Heart left ventricle (tissue), 16 donors: ENCODE data around the gene SLK. TPM values are rescaled to one million over a fixed set of nuclear protein-coding genes. Genes with fewer than 3 reads are reported as not detected.

ENCODE experiments used
- ATAC-seq, 4 donors: fragments of 200-7000 bp; cut with Tn5 transposase; one replicate each; pipeline ENCODE4 v1.9.1; 2020 to 2022; ENCODE audit warnings: moderate library complexity in 4 of 4, mild to moderate bottlenecking in 3 of 4, moderate number of reproducible peaks in 1 of 4
- DNase-seq, 5 donors: peaks; one replicate each; pipeline ENCODE4 v3.0.0-alpha.2; 2020
- H3K27ac ChIP-seq, 12 donors: fragments of 200-600 bp; sonication (generic) in 4 of 12; one replicate each; pipeline versions ENCODE4 v1.5.0 to v1.8.0; 2016 to 2022; ENCODE audit warnings: mild to moderate bottlenecking in 2 of 12
- H3K27me3 ChIP-seq, 9 donors: fragments of 200-600 bp; sonication (generic) in 2 of 9; one replicate each; pipeline versions ENCODE4 v1.5.1 to v1.8.0; 2016 to 2022; ENCODE audit warnings: mild to moderate bottlenecking in 3 of 9
- H3K36me3 ChIP-seq, 9 donors: fragments of 200-600 bp; sonication (generic) in 2 of 9; one replicate each; pipeline versions ENCODE4 v1.5.0 to v1.8.0; 2018 to 2022; ENCODE audit warnings: mild to moderate bottlenecking in 2 of 9
- H3K4me1 ChIP-seq, 12 donors: fragments of 200-600 bp; sonication (generic) in 4 of 12; one replicate each; pipeline versions ENCODE4 v1.5.0 to v1.8.0; 2016 to 2022; ENCODE audit warnings: mild to moderate bottlenecking in 3 of 12
- H3K4me3 ChIP-seq, 12 donors: fragments of 200-600 bp; sonication (generic) in 4 of 12; one replicate each; pipeline versions ENCODE4 v1.5.0 to v1.8.0; 2017 to 2022; ENCODE audit warnings: mild to moderate bottlenecking in 9 of 12, moderate library complexity in 4 of 12
- H3K9me3 ChIP-seq, 12 donors: fragments of 200-600 bp; sonication (generic) in 4 of 12; one replicate each; pipeline versions ENCODE4 v1.5.0 to v1.8.0; 2016 to 2022; ENCODE audit warnings: mild to moderate bottlenecking in 1 of 12
- CTCF ChIP-seq, 12 donors: fragments of 200-600 bp; sonication (generic) in 4 of 12; IDR thresholded peaks; one replicate each; pipeline versions ENCODE4 v1.5.0 to v1.8.0; 2018 to 2022; ENCODE audit warnings: antibody characterized with exemption in 12 of 12, mild to moderate bottlenecking in 5 of 12
- POLR2A ChIP-seq, 2 donors: fragments of 450-650 bp; IDR thresholded peaks; one replicate each; pipeline ENCODE4 v1.6.1; 2017; ENCODE audit warnings: antibody characterized with exemption in 2 of 2, mild to moderate bottlenecking in 2 of 2, moderate library complexity in 2 of 2
- WGBS, 4 donors: extraction: QIAGEN DNeasy Blood & Tissue Kit in 2 of 4; methylation state at CpG; one replicate each; pipeline versions ENCODE4 v1.1.5 to v1.1.7; 2013 to 2018; 5-methylcytosine and 5-hydroxymethylcytosine counted together
- intact Hi-C, 10 donors: fragments of 100-400 bp; cut with DNase I; formaldehyde crosslinking; loops; one replicate each; pipeline versions ENCODE4 v1.11.1 to v1.14.2; 2022
- polyA plus RNA-seq, 2 donors: library from polyadenylated mRNA; stranded (reverse); fragments of 200-250 nt; gene quantifications; one replicate each; pipeline ENCODE4 v1.2.3, GENCODE V29; 2013
- total RNA-seq, 9 donors: library from RNA; depleted of rRNA in 2 of 9; stranded (reverse); fragments of >200 nt in 2 of 9; fragmentation: NEBNext Ultra II Directional in 3 of 9; extraction: Animal tissue kit (Norgen Biotek cat#: 25700) in 3 of 9; gene quantifications; one replicate each; pipeline versions ENCODE4 v1.1.0 to v1.2.4, GENCODE V29; 2016 to 2023
- donor health status: ischemic (EF 13 %, LVEDD 7.1; RV severe dilation, severe dysfunction).
- donor health status: healthy with polysubstance abuse.
- donor health status: DM: no; HTN: yes; CAD: no.
- donor health status: DM: no; HTN: no; CAD: no.
- donor health status: ischemic (EF 25% LVEDD 6.9; RV normal size, moderate dysfunction).
- donor health status: ischemic (EF 25% LVEDD 5.7; RV mildly dilated, moderate dysfunction).
- donor health status: healthy.
- donor health status: DM: yes; HTN: yes; CAD: no.
- donor health status: ischemic (EF 35%, LVEDD 5.7; RV mildly dilated, moderate dysfunction).
- donor health status: nonischemic (EF 11% LVEDD 7.7; RV severe dilation, severe dysfunction).
- donor health status: DM: yes; HTN: yes; CAD: no.
- donor health status: PGD.
- donor health status: ischemic (EF 29% LVEDD 5.4; RV normal size, mild dysfunction).
- donor health status: nonischemic (EF 23%, LVEDD 6.1; RV moderate dilation, normal function).

The SLK gene
- total and polyA plus RNA-seq, 11 donors, result 10.0 to 57.8 (median 45.2) TPM

- 92 to 98% (median 96%) methylated on average over 7 of the region's 7 CpGs for WGBS, 4 donors
- Histone ChIP-seq H3K9me3 (no peaks in the 10 kb centered on the region), H3K36me3 (no peaks in the 10 kb centered on the region), H3K4me3 (no peak overlapping the region), H3K4me1 (peaks cover 0 to 7% (median 0%) of the 10 kb centered on the region in 12 donors), H3K27ac (no peak overlapping the region), H3K27me3 (no peaks in the 10 kb centered on the region)
- TF ChIP-seq CTCF (IDR thresholded peaks at IDR 0.05) (no peak), POLR2A (IDR thresholded peaks at IDR 0.05) (no peak)
- intact Hi-C loops, result no loop called here
- ATAC-seq, result no peak
- no peak for DNase-seq
Observed at GRCh38 chr10:103932271-103932670, 34.7 kb upstream of the SLK start.

GRCh38 chr10:103932971-103933370 is 34.0 kb upstream of the SLK start:
- no peak overlapping the region for H3K27ac ChIP-seq
- no peaks in the 10 kb centered on the region for H3K9me3 ChIP-seq
- H3K4me1 ChIP-seq, result peaks cover 0 to 7% (median 0%) of the 10 kb centered on the region in 12 donors
- no peak for ATAC-seq
- H3K36me3 ChIP-seq, result no peaks in the 10 kb centered on the region
- no peak overlapping the region for H3K4me3 ChIP-seq
- intact Hi-C loops, result no loop called here
- TF ChIP-seq POLR2A (IDR thresholded peaks at IDR 0.05) (no peak), CTCF (IDR thresholded peaks at IDR 0.05) (no peak)
- H3K27me3 ChIP-seq, result no peaks in the 10 kb centered on the region
- no peak for DNase-seq
- WGBS, 4 donors, result 89 to 94% (median 89%) methylated on average over 3 of the region's 3 CpGs

GRCh38 chr10:103933557-103934121 is 33.3 kb upstream of the SLK start:
- ATAC-seq (peak in 2 of 4 donors; percentile 30 to 64), DNase-seq (no peak)
- Histone ChIP-seq H3K4me1 (peaks cover 0 to 7% (median 0%) of the 10 kb centered on the region in 12 donors), H3K36me3 (no peaks in the 10 kb centered on the region), H3K27ac (no peak overlapping the region), H3K27me3 (no peaks in the 10 kb centered on the region), H3K4me3 (no peak overlapping the region), H3K9me3 (no peaks in the 10 kb centered on the region)
- 34 to 41% (median 37%) methylated on average over 4 of the region's 4 CpGs for WGBS, 4 donors
- intact Hi-C loops, result no loop called here
- TF ChIP-seq POLR2A (IDR thresholded peaks at IDR 0.05) (no peak), CTCF (IDR thresholded peaks at IDR 0.05) (no peak)

GRCh38 chr10:103934308-103934707 is 32.6 kb upstream of the SLK start:
- Histone ChIP-seq H3K4me1 (peaks cover 0 to 7% (median 0%) of the 10 kb centered on the region in 12 donors), H3K9me3 (no peaks in the 10 kb centered on the region), H3K36me3 (no peaks in the 10 kb centered on the region), H3K4me3 (no peak overlapping the region), H3K27me3 (no peaks in the 10 kb centered on the region), H3K27ac (no peak overlapping the region)
- TF ChIP-seq CTCF (IDR thresholded peaks at IDR 0.05) (no peak), POLR2A (IDR thresholded peaks at IDR 0.05) (no peak)
- intact Hi-C loops, result no loop called here
- 85 to 96% (median 94%) methylated on average over 6 of the region's 6 CpGs for WGBS, 4 donors
- ATAC-seq (no peak), DNase-seq (no peak)
